HepG2 (cell line): ENCODE results near the gene GUCA1A. TPM values are rescaled to one million over a fixed set of nuclear protein-coding genes. Genes with fewer than 3 reads are reported as not detected.
A peak's percentile ranks its signal among the peaks of the same experiment; 100 is the strongest.

ENCODE experiments used
- CEBPZ ChIP-seq: IDR thresholded peaks from 2 replicates; pipeline ENCODE4 v1.6.1; 2012; ENCODE audit warnings: low read length, improper control_type of control experiment
- EP300 ChIP-seq, 3 experiments: sonication (generic) in 1 of 3; formaldehyde crosslinking in 1 of 3; IDR thresholded peaks; 2 replicates each; pipeline versions ENCODE4 v1.5.1 to v1.6.1; 2011 to 2020; ENCODE audit warnings: low read depth in 2 of 3, low read length in 2 of 3, borderline replicate concordance in 1 of 3, improper control_type of control experiment in 1 of 3, mild to moderate bottlenecking in 1 of 3, missing genetic modification reagents in 1 of 3, moderate library complexity in 1 of 3
- FOXP4 ChIP-seq: sonication (generic); formaldehyde crosslinking; IDR thresholded peaks from 2 replicates; pipeline ENCODE4 v1.4.0; 2020; ENCODE audit warnings: missing genetic modification reagents
- HNRNPUL1 ChIP-seq: fragments of 200-400 bp; formaldehyde crosslinking; IDR thresholded peaks from 2 replicates; pipeline ENCODE4 v1.6.1; 2017; ENCODE audit warnings: low read depth, mild to moderate bottlenecking, low read length, moderate library complexity
- JUND ChIP-seq: sonication (generic); formaldehyde crosslinking; IDR thresholded peaks from 2 replicates; pipeline ENCODE4 v1.8.0; 2022; ENCODE audit warnings: mild to moderate bottlenecking, missing genetic modification reagents
- KDM6A ChIP-seq: IDR thresholded peaks from 2 replicates; pipeline ENCODE4 v1.6.1; 2016; ENCODE audit warnings: low read depth
- NBN ChIP-seq: fragments of 450-650 bp; conservative IDR thresholded peaks from 2 replicates; pipeline ENCODE4 v1.6.1; 2017
- PPARG ChIP-seq: conservative IDR thresholded peaks from 2 replicates; pipeline ENCODE4 v1.6.1; 2016; ENCODE audit warnings: missing biosample characterization, missing genetic modification reagents
- RAD21 ChIP-seq: fragments of 450-650 bp; formaldehyde crosslinking; IDR thresholded peaks from 2 replicates; pipeline ENCODE4 v1.5.0; 2020; ENCODE audit warnings: mild to moderate bottlenecking
- ZBED4 ChIP-seq: sonication (generic); formaldehyde crosslinking; IDR thresholded peaks from 2 replicates; pipeline ENCODE4 v1.4.0; 2020; ENCODE audit warnings: missing genetic modification reagents, borderline replicate concordance
- ZNF234 ChIP-seq: sonication (generic); formaldehyde crosslinking; conservative IDR thresholded peaks from 2 replicates; pipeline ENCODE4 v1.5.1; 2020; ENCODE audit warnings: mild to moderate bottlenecking, missing genetic modification reagents
- ZNF432 ChIP-seq: sonication (generic); formaldehyde crosslinking; IDR thresholded peaks from 2 replicates; pipeline ENCODE4 v1.5.0; 2020; ENCODE audit warnings: missing genetic modification reagents, mild to moderate bottlenecking, borderline replicate concordance
- ZNF564 ChIP-seq: sonication (generic); formaldehyde crosslinking; IDR thresholded peaks from 2 replicates; pipeline ENCODE4 v1.8.1; 2023; ENCODE audit warnings: mild to moderate bottlenecking, missing genetic modification reagents
- ZNF577 ChIP-seq: sonication (generic); formaldehyde crosslinking; IDR thresholded peaks from 2 replicates; pipeline ENCODE4 v1.4.0; 2020; ENCODE audit warnings: mild to moderate bottlenecking, low read depth, missing genetic modification reagents, borderline replicate concordance
- ZNF704 ChIP-seq: sonication (generic); formaldehyde crosslinking; IDR thresholded peaks from 2 replicates; pipeline ENCODE4 v1.8.1; 2023; ENCODE audit warnings: mild to moderate bottlenecking, inconsistent platforms, moderate library complexity, missing genetic modification reagents, borderline replicate concordance
- polyA plus RNA-seq, 8 experiments: library from polyadenylated mRNA; depleted of rRNA in 3 of 8; stranded (reverse) in 7 of 8; unstranded in 1 of 8; fragments of >200 nt; fragmentation: Illumina TruSeq in 4 of 8; extraction: Trizol in 4 of 8; gene quantifications; 2 replicates each; pipeline versions ENCODE4 v1.2.1 to v1.2.3, GENCODE V29; 2011 to 2016; ENCODE audit warnings: low read depth in 4 of 8, missing spikeins in 1 of 8, mixed read lengths in 1 of 8; ENCODE audit not compliant: insufficient read depth in 1 of 8
- total RNA-seq, 5 experiments: library from RNA; depleted of rRNA; stranded (reverse); fragments of >200 nt; fragmentation: Illumina TruSeq; extraction: Trizol; gene quantifications; 2 replicates each; pipeline ENCODE4 v1.2.3, GENCODE V29; 2016; ENCODE audit warnings: low read depth in 1 of 5

The GUCA1A gene
- total and polyA plus RNA-seq, 2 of the 13 experiments (the other 11 are each of a cell fraction or from before 2014, with no cell fraction given): not detected

- no peak for TF ChIP-seq ZBED4 (CRISPR knock-in tag)
- no peak for TF ChIP-seq ZNF234 (CRISPR knock-in tag)
- TF ChIP-seq KDM6A (CRISPR knock-in tag): no peak
- TF ChIP-seq EP300 (IDR thresholded peaks at IDR 0.05; ENCODE audit: low read depth in 2 of 2, low read length in 2 of 2): peak in 1 of 2 experiments; percentile 81; a peak in 2 of 4 replicates
- TF ChIP-seq EP300 (CRISPR knock-in tag; IDR thresholded peaks at IDR 0.05; ENCODE audit: borderline replicate concordance): peak; percentile 48; the same call in 1 of the 2 replicates
- TF ChIP-seq ZNF564: no peak
- TF ChIP-seq JUND (CRISPR knock-in tag): peak; percentile 74
- TF ChIP-seq CEBPZ: no peak
- no peak for TF ChIP-seq ZNF577
- TF ChIP-seq ZNF432: no peak
- TF ChIP-seq HNRNPUL1: no peak
- no peak for TF ChIP-seq NBN
- TF ChIP-seq RAD21 (CRISPR knock-in tag): no peak
- TF ChIP-seq PPARG: no peak
- TF ChIP-seq FOXP4: peak; percentile 82
- TF ChIP-seq ZNF704 (CRISPR knock-in tag): no peak
Measured at GRCh38 chr6:42197555-42198362, 24.6 kb downstream of the GUCA1A start (continued).
